Upper lobe of left lung (tissue), 6 donors: ENCODE data around the gene ADH1B. TPM values are rescaled to one million over a fixed set of nuclear protein-coding genes. Genes with fewer than 3 reads are reported as not detected.
"Not testable (repeated sequence)": the region's sequence is repeated elsewhere in the genome, so short reads cannot be mapped to it uniquely, and the experiment has no call there.

Experiments
- ATAC-seq, 2 donors: fragments of 200-7000 bp; cut with Tn5 transposase; one replicate each; pipeline ENCODE4 v1.9.1; 2022; ENCODE audit warnings: mild to moderate bottlenecking in 2 of 2, moderate library complexity in 2 of 2; ENCODE audit not compliant: low FRiP score in 2 of 2
- DNase-seq, 2 donors: peaks; one replicate each; pipeline ENCODE4 v3.0.0-alpha.2; 2019 to 2020
- H3K27ac ChIP-seq, 4 donors: fragments of 200-600 bp; sonication (generic); one replicate each; pipeline ENCODE4 v1.5.1; 2016 to 2019
- H3K27me3 ChIP-seq, 4 donors: fragments of 200-600 bp; sonication (generic); one replicate each; pipeline ENCODE4 v1.5.1; 2017 to 2019
- H3K36me3 ChIP-seq, 4 donors: fragments of 200-600 bp; sonication (generic); one replicate each; pipeline ENCODE4 v1.5.1; 2016 to 2019
- H3K4me1 ChIP-seq, 4 donors: fragments of 200-600 bp; sonication (generic); one replicate each; pipeline ENCODE4 v1.5.1; 2018 to 2019
- H3K4me3 ChIP-seq, 4 donors: fragments of 200-600 bp; sonication (generic); one replicate each; pipeline ENCODE4 v1.5.1; 2017 to 2019; ENCODE audit warnings: mild to moderate bottlenecking in 2 of 4, moderate library complexity in 1 of 4
- H3K9me3 ChIP-seq, 4 donors: fragments of 200-600 bp; sonication (generic); one replicate each; pipeline ENCODE4 v1.5.1; 2018 to 2019
- EP300 ChIP-seq, 4 donors: sonication (generic); formaldehyde crosslinking; IDR thresholded peaks; one replicate each; pipeline ENCODE4 v1.5.1; 2017; ENCODE audit warnings: antibody characterized with exemption in 4 of 4, control low read depth in 2 of 4
- POLR2A ChIP-seq, 4 donors: fragments of 450-650 bp; IDR thresholded peaks; one replicate each; pipeline ENCODE4 v1.5.1; 2016 to 2017; ENCODE audit warnings: antibody characterized with exemption in 4 of 4, mild to moderate bottlenecking in 2 of 4
- POLR2AphosphoS5 ChIP-seq, 2 donors: sonication (generic); formaldehyde crosslinking; IDR thresholded peaks; one replicate each; pipeline ENCODE4 v1.5.1; 2017; ENCODE audit warnings: antibody characterized with exemption in 2 of 2
- WGBS, 2 donors: methylation state at CpG; one replicate each; pipeline ENCODE4 v1.1.5; 2017 to 2018; 5-methylcytosine and 5-hydroxymethylcytosine counted together
- total RNA-seq, 6 donors: library from RNA; depleted of rRNA in 4 of 6; stranded (reverse); fragments of >200 nt in 4 of 6; gene quantifications; one replicate each; pipeline versions ENCODE4 v1.1.0 to v1.2.1, GENCODE V29; 2016 to 2021
- TF ChIP-seq, protein P1 (sequence below), 6 experiments: fragments of 450-650 bp in 4 of 6; fragments of 200-600 bp in 2 of 6; sonication (generic) in 2 of 6; IDR thresholded peaks; one replicate each; pipeline ENCODE4 v1.5.1; 2016 to 2019; ENCODE audit warnings: antibody characterized with exemption in 6 of 6
- donor health status: DM: no; HTN: no; CAD: no; lungs with moderate emphysema.
- donor health status: DM: no; HTN: yes; CAD: no; lungs with severe emphysema.

Gene ADH1B
- total RNA-seq, 6 donors from 2014 or later: 126 to 887 (median 394) TPM

DNA sequence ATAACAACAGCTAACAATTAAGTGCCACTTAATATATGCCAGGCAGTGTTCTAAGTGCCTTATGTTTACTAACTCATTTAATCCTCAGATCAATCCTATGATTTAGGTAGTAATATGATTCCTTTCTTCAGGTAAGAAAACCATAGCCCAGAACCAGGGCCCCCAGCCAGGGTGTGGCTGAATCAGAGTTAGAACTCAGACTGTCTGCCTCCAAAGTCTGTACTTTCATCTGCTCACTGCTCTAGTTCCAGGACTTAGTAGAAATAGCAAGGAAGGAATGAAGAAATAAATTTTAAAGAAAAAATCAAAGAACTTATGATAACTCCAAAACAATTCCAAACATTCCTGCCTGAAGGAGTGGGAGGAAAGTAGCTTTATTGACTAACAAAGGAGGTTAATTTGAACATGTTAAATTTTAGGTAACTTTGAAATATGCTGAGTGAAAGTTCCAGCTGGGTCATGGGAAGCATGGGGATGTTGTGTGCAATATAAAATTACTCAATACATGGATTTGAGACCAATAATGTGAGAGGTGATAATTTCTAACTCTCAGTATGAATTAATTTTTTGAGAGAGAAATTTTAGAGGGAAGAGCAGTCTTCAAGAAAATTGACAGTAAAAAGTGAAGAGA, 40.2 kb upstream of the ADH1B start:
- no peak for TF ChIP-seq POLR2AphosphoS5 (IDR thresholded peaks at IDR 0.05)
- TF ChIP-seq EP300 (IDR thresholded peaks at IDR 0.05): no peak
- TF ChIP-seq, protein P1, sequence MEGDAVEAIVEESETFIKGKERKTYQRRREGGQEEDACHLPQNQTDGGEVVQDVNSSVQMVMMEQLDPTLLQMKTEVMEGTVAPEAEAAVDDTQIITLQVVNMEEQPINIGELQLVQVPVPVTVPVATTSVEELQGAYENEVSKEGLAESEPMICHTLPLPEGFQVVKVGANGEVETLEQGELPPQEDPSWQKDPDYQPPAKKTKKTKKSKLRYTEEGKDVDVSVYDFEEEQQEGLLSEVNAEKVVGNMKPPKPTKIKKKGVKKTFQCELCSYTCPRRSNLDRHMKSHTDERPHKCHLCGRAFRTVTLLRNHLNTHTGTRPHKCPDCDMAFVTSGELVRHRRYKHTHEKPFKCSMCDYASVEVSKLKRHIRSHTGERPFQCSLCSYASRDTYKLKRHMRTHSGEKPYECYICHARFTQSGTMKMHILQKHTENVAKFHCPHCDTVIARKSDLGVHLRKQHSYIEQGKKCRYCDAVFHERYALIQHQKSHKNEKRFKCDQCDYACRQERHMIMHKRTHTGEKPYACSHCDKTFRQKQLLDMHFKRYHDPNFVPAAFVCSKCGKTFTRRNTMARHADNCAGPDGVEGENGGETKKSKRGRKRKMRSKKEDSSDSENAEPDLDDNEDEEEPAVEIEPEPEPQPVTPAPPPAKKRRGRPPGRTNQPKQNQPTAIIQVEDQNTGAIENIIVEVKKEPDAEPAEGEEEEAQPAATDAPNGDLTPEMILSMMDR (IDR thresholded peaks at IDR 0.05): no peak
- no peak for TF ChIP-seq POLR2A (IDR thresholded peaks at IDR 0.05)
- Histone ChIP-seq H3K4me3 (no peak overlapping the region), H3K4me1 (no peaks in the 10 kb centered on the region), H3K9me3 (peaks cover 0 to 9% (median 0%) of the 10 kb centered on the region in 4 donors), H3K27ac (no peak overlapping the region), H3K27me3 (no peaks in the 10 kb centered on the region), H3K36me3 (no peaks in the 10 kb centered on the region)
- DNase-seq (no peak), ATAC-seq (peak in 1 of 2 donors; percentile 36)

- H3K27ac ChIP-seq: no peak overlapping the region
- no peaks in the 10 kb centered on the region for H3K27me3 ChIP-seq
- no peaks in the 10 kb centered on the region for H3K4me1 ChIP-seq
- TF ChIP-seq POLR2AphosphoS5 (IDR thresholded peaks at IDR 0.05): no peak
- no peak for TF ChIP-seq EP300 (IDR thresholded peaks at IDR 0.05)
- no peak for TF ChIP-seq POLR2A (IDR thresholded peaks at IDR 0.05)
- TF ChIP-seq, protein P1 (IDR thresholded peaks at IDR 0.05): no peak
- H3K4me3 ChIP-seq: no peak overlapping the region
- no peaks in the 10 kb centered on the region for H3K36me3 ChIP-seq
- DNase-seq: peak in 1 of 2 donors; percentile 68
- ATAC-seq: no peak
- H3K9me3 ChIP-seq: peaks cover 0 to 14% (median 0%) of the 10 kb centered on the region in 4 donors
- WGBS, 2 donors: 79 to 96% methylated on average over 3 to 11 of the region's 27 CpGs
Observed at GRCh38 chr4:99359480-99360204, 38.4 kb upstream of the ADH1B start.

DNA sequence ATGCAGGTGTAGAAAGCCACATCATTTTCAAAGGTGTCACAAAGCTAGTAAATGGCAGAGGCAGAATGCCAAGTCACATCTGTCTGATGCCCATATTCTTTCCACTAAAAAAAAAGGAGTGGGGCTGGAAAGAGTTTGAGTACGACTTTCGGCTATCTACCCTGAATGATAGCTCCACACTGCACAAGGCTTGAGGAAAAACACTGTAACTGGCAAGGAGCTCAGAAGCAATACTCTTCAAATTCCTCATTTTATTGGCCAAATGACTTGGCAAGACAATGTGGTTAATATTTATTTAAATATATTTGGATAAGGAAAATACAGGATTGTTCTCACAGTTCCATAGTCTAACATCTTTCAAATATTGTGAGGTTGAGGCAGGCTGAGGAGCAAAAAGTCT, 36.7 kb upstream of the ADH1B start:
- no peak for TF ChIP-seq POLR2A (IDR thresholded peaks at IDR 0.05)
- TF ChIP-seq POLR2AphosphoS5 (IDR thresholded peaks at IDR 0.05): no peak
- no peak for TF ChIP-seq EP300 (IDR thresholded peaks at IDR 0.05)
- TF ChIP-seq, protein P1 (IDR thresholded peaks at IDR 0.05): no peak
- Histone ChIP-seq H3K9me3 (peaks cover 0 to 14% (median 0%) of the 10 kb centered on the region in 4 donors), H3K4me3 (no peak overlapping the region), H3K27me3 (no peaks in the 10 kb centered on the region), H3K27ac (no peak overlapping the region), H3K36me3 (no peaks in the 10 kb centered on the region), H3K4me1 (peaks cover 0 to 6% (median 2%) of the 10 kb centered on the region in 4 donors)
- DNase-seq (no peak), ATAC-seq (no peak)
- WGBS, 2 donors: 84 to 86% methylated on average over 2 of the region's 2 CpGs

DNA sequence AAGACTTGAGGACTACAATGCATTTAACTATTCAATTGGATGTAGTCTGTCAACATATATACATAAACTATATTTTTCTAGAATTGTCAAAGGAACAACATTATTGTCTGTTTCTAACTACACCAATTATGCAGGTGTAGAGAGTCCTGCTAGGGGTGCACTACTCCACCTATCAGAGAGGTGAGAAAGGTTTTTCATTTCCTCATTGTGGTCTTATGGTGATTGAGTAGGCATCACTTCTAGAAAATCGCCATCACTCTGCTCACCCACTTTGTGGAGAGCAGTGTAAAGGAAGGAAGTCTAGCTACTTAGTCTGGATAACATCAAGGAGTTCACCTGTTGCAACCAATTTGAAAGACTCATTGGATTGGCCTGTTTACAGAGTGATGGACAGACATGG, 35.8 kb upstream of the ADH1B start:
- WGBS, 2 donors: 70 to 88% methylated on average over 1 of the region's 1 CpG
- TF ChIP-seq POLR2AphosphoS5 (IDR thresholded peaks at IDR 0.05): no peak
- TF ChIP-seq, protein P1 (IDR thresholded peaks at IDR 0.05): no peak
- no peak for TF ChIP-seq POLR2A (IDR thresholded peaks at IDR 0.05)
- TF ChIP-seq EP300 (IDR thresholded peaks at IDR 0.05): no peak
- Histone ChIP-seq H3K9me3 (peaks cover 0 to 14% (median 0%) of the 10 kb centered on the region in 4 donors), H3K27ac (no peak overlapping the region), H3K4me3 (no peak overlapping the region), H3K27me3 (no peaks in the 10 kb centered on the region), H3K36me3 (no peaks in the 10 kb centered on the region), H3K4me1 (peaks cover 0 to 7% (median 3%) of the 10 kb centered on the region in 4 donors)
- ATAC-seq (no peak), DNase-seq (no peak)

DNA sequence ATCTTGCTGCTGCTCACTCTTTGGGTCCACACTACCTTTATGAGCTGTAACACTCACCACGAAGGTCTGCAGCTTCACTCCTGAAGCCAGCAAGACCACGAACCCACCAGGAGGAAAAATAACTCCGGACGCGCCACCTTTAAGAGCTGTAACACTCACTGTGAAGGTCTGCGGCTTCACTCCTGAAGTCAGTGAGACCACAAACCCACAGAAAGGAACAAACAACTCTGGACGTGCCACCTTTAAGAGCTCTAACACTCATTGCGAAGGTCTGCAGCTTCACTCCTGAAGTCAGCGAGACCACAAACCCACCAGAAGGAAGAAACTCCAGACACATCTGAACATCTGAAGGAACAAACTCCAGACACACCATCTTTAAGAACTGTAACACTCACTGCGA, 34.9 kb upstream of the ADH1B start:
- not testable (repeated sequence) for H3K27me3 ChIP-seq, ATAC-seq, DNase-seq, H3K27ac ChIP-seq, H3K36me3 ChIP-seq, H3K4me3 ChIP-seq, H3K4me1 ChIP-seq
- WGBS, 2 donors: 61 to 80% methylated on average over 10 of the region's 10 CpGs
- peaks cover 0 to 14% (median 0%) of the 10 kb centered on the region in 4 donors for H3K9me3 ChIP-seq
